Spleen (tissue), 11 donors: ENCODE results near the gene AUH. TPM values are rescaled to one million over a fixed set of nuclear protein-coding genes. Genes with fewer than 3 reads are reported as not detected.
A peak's percentile ranks its signal among the peaks of the same experiment; 100 is the strongest.

ENCODE experiments used
- DNase-seq: peaks from one replicate; pipeline ENCODE4 v3.0.0-alpha.2; 2020
- H3K27ac ChIP-seq, 8 donors: fragments of 200-600 bp; sonication (generic) in 7 of 8; 1 replicate in 4 of 8; 2 replicates in 4 of 8; pipeline versions ENCODE4 v1.5.0 to v1.8.0; 2016 to 2021; ENCODE audit warnings: inconsistent platforms in 4 of 8, mild to moderate bottlenecking in 4 of 8, moderate library complexity in 1 of 8
- H3K27me3 ChIP-seq, 7 donors: fragments of 200-600 bp; sonication (generic) in 6 of 7; replicated peaks in 1 of 7; 1 replicate in 4 of 7; 2 replicates in 3 of 7; pipeline versions ENCODE4 v1.5.0 to v1.8.0; 2016 to 2021; ENCODE audit warnings: inconsistent platforms in 3 of 7, mild to moderate bottlenecking in 1 of 7
- H3K36me3 ChIP-seq, 6 donors: fragments of 200-600 bp; sonication (generic) in 5 of 6; 1 replicate in 4 of 6; 2 replicates in 2 of 6; pipeline versions ENCODE4 v1.5.0 to v1.8.0; 2016 to 2021; ENCODE audit warnings: inconsistent platforms in 2 of 6
- H3K4me1 ChIP-seq, 6 donors: fragments of 200-600 bp; sonication (generic) in 5 of 6; 1 replicate in 3 of 6; 2 replicates in 3 of 6; pipeline versions ENCODE4 v1.5.0 to v1.8.0; 2016 to 2021; ENCODE audit warnings: inconsistent platforms in 3 of 6
- H3K4me3 ChIP-seq, 8 donors: fragments of 200-600 bp; sonication (generic) in 7 of 8; 1 replicate in 4 of 8; 2 replicates in 4 of 8; pipeline versions ENCODE4 v1.5.0 to v1.8.0; 2016 to 2021; ENCODE audit warnings: inconsistent platforms in 4 of 8, mild to moderate bottlenecking in 4 of 8, moderate library complexity in 2 of 8
- H3K9me3 ChIP-seq, 8 donors: fragments of 200-600 bp; sonication (generic) in 7 of 8; 1 replicate in 4 of 8; 2 replicates in 4 of 8; pipeline versions ENCODE4 v1.5.0 to v1.8.0; 2016 to 2021; ENCODE audit warnings: inconsistent platforms in 4 of 8
- CTCF ChIP-seq, 11 experiments: fragments of 200-600 bp in 7 of 11; fragments of 450-650 bp in 4 of 11; sonication (generic) in 4 of 11; IDR thresholded peaks in 8 of 11; conservative IDR thresholded peaks in 3 of 11; 1 replicate in 7 of 11; 2 replicates in 4 of 11; pipeline versions ENCODE4 v1.4.0 to v1.8.0; 2016 to 2021; ENCODE audit warnings: antibody characterized with exemption in 11 of 11, inconsistent platforms in 4 of 11, mild to moderate bottlenecking in 1 of 11
- POLR2A ChIP-seq, 3 donors: fragments of 450-650 bp; IDR thresholded peaks; one replicate each; pipeline ENCODE4 v1.5.1; 2017; ENCODE audit warnings: antibody characterized with exemption in 3 of 3, mild to moderate bottlenecking in 1 of 3
- POLR2AphosphoS5 ChIP-seq, 3 donors: sonication (generic); formaldehyde crosslinking; IDR thresholded peaks; one replicate each; pipeline ENCODE4 v1.5.1; 2017; ENCODE audit warnings: antibody characterized with exemption in 3 of 3
- WGBS, 5 donors: extraction: QIAGEN DNeasy Blood & Tissue Kit in 3 of 5; methylation state at CpG; one replicate each; pipeline versions ENCODE4 v1.1.5 to v1.1.7; 2013 to 2018; 5-methylcytosine and 5-hydroxymethylcytosine counted together
- intact Hi-C: fragments of 100-400 bp; cut with DNase I; formaldehyde crosslinking; loops from one replicate; pipeline ENCODE4 v1.15.0; 2023; ENCODE audit warnings: low total_unique reads
- polyA plus RNA-seq, 3 donors: library from polyadenylated mRNA; stranded (reverse); fragments of 200-250 nt; gene quantifications; one replicate each; pipeline ENCODE4 v1.2.1, GENCODE V29; 2013
- total RNA-seq, 7 donors: library from RNA; depleted of rRNA in 3 of 7; stranded (reverse); fragments of >200 nt in 3 of 7; fragmentation: NEBNext Ultra II Directional in 4 of 7; extraction: Animal tissue kit (Norgen Biotek cat#: 25700) in 4 of 7; gene quantifications; one replicate each; pipeline versions ENCODE4 v1.1.0 to v1.2.1, GENCODE V29; 2016 to 2021
- donor health status: healthy with polysubstance abuse.
- donor health status: DM: no; HTN: no; CAD: no; lungs with moderate emphysema.
- donor health status: DM: no; HTN: no; CAD: no.
- donor health status: Bipolar disorder and iron deficiency.
- donor health status: healthy.
- donor health status: DM: no; HTN: no; CAD: no.
- donor health status: DM: yes; HTN: yes; CAD: no.

The AUH gene
- total and polyA plus RNA-seq, 10 donors = 9.4 to 37.3 (median 20.6) TPM

- peak; percentile 88 for DNase-seq
- Histone ChIP-seq H3K4me3 (peak overlapping the region; percentile 20 to 70 (median 40)), H3K9me3 (peaks cover 0 to 6% (median 0%) of the 10 kb centered on the region in 8 donors), H3K27ac (peak overlapping the region; percentile 89 to 95 (median 92)), H3K27me3 (no peaks in the 10 kb centered on the region), H3K4me1 (peaks cover 11 to 66% (median 48%) of the 10 kb centered on the region in 6 donors), H3K36me3 (no peaks in the 10 kb centered on the region)
- TF ChIP-seq POLR2A (IDR thresholded peaks at IDR 0.05) (no peak), CTCF (IDR thresholded peaks at IDR 0.05 in 8 of 11, conservative IDR thresholded peaks at IDR 0.05 in 3 of 11) (peak in 2 of 11 experiments; percentile 5 to 7), POLR2AphosphoS5 (IDR thresholded peaks at IDR 0.05) (peak; percentile 19 to 77 (median 65))
- 0 to 1% (median 1%) methylated on average over 28 to 38 of the region's 38 CpGs for WGBS, 5 donors
- intact Hi-C loops = loop anchor here (10.0 kb wide), 2 partner anchors 172 to 232 kb away; partner anchors contain the start of genes AUH and NFIL3
Measured at GRCh38 chr9:91193087-91193657, 168.5 kb downstream of the AUH start.

- Histone ChIP-seq H3K27ac (peak overlapping the region; percentile 89 to 95 (median 92)), H3K27me3 (no peaks in the 10 kb centered on the region), H3K9me3 (peaks cover 0 to 6% (median 0%) of the 10 kb centered on the region in 8 donors), H3K36me3 (no peaks in the 10 kb centered on the region), H3K4me3 (peak overlapping the region in 7 of 8 donors; percentile 20 to 70 (median 40)), H3K4me1 (peaks cover 11 to 62% (median 44%) of the 10 kb centered on the region in 6 donors)
- intact Hi-C loops = loop anchor here (10.0 kb wide), 2 partner anchors 172 to 232 kb away; partner anchors contain the start of genes AUH and NFIL3
- TF ChIP-seq CTCF (IDR thresholded peaks at IDR 0.05 in 8 of 11, conservative IDR thresholded peaks at IDR 0.05 in 3 of 11) = no peak
- no peak for TF ChIP-seq POLR2AphosphoS5 (IDR thresholded peaks at IDR 0.05)
- TF ChIP-seq POLR2A (IDR thresholded peaks at IDR 0.05) = no peak
- no peak for DNase-seq
- 22 to 25% (median 23%) methylated on average over 7 of the region's 7 CpGs for WGBS, 5 donors
Measured at GRCh38 chr9:91192381-91193086, 169.2 kb downstream of the AUH start.

- intact Hi-C loops = loop anchor here (10.0 kb wide), 2 partner anchors 173 to 233 kb away; partner anchors contain the start of genes AUH and NFIL3
- H3K4me1 ChIP-seq = peaks cover 11 to 60% (median 41%) of the 10 kb centered on the region in 6 donors
Measured at GRCh38 chr9:91191411-91192380, 170.0 kb downstream of the AUH start.

GRCh38 chr9:91190062-91190461 lies 171.7 kb downstream of the AUH start:
- H3K4me1 ChIP-seq = peaks cover 11 to 48% (median 38%) of the 10 kb centered on the region in 6 donors
- intact Hi-C loops = loop anchor here (10.0 kb wide), 2 partner anchors 175 to 235 kb away; partner anchors contain the start of genes AUH and NFIL3
- DNase-seq = no peak
- no peak overlapping the region for H3K4me3 ChIP-seq
- H3K9me3 ChIP-seq = peaks cover 0 to 6% (median 0%) of the 10 kb centered on the region in 8 donors
- WGBS, 5 donors = 96 to 99% (median 97%) methylated on average over 4 of the region's 4 CpGs
- H3K27ac ChIP-seq = no peak overlapping the region
- no peaks in the 10 kb centered on the region for H3K36me3 ChIP-seq
- H3K27me3 ChIP-seq = no peaks in the 10 kb centered on the region
- TF ChIP-seq POLR2AphosphoS5 (IDR thresholded peaks at IDR 0.05) (no peak), POLR2A (IDR thresholded peaks at IDR 0.05) (no peak), CTCF (IDR thresholded peaks at IDR 0.05 in 8 of 11, conservative IDR thresholded peaks at IDR 0.05 in 3 of 11) (no peak)

More at GRCh38 chr9:91191411-91192380, 170.0 kb downstream of the AUH start:
- Histone ChIP-seq H3K27ac (peak overlapping the region in 4 of 8 donors; percentile 92 to 95 (median 93)), H3K4me3 (no peak overlapping the region), H3K27me3 (no peaks in the 10 kb centered on the region), H3K9me3 (peaks cover 0 to 6% (median 0%) of the 10 kb centered on the region in 8 donors), H3K36me3 (no peaks in the 10 kb centered on the region)
- DNase-seq = no peak
- 80 to 85% (median 83%) methylated on average over 18 of the region's 18 CpGs for WGBS, 5 donors
- no peak for TF ChIP-seq POLR2AphosphoS5 (IDR thresholded peaks at IDR 0.05)
